ENCODE results near the gene STEAP4. TPM values are rescaled to one million over a fixed set of nuclear protein-coding genes. Genes with fewer than 3 reads are reported as not detected.

The STEAP4 gene
- total RNA-seq, 1 experiment from 2014 or later = not detected

DNA sequence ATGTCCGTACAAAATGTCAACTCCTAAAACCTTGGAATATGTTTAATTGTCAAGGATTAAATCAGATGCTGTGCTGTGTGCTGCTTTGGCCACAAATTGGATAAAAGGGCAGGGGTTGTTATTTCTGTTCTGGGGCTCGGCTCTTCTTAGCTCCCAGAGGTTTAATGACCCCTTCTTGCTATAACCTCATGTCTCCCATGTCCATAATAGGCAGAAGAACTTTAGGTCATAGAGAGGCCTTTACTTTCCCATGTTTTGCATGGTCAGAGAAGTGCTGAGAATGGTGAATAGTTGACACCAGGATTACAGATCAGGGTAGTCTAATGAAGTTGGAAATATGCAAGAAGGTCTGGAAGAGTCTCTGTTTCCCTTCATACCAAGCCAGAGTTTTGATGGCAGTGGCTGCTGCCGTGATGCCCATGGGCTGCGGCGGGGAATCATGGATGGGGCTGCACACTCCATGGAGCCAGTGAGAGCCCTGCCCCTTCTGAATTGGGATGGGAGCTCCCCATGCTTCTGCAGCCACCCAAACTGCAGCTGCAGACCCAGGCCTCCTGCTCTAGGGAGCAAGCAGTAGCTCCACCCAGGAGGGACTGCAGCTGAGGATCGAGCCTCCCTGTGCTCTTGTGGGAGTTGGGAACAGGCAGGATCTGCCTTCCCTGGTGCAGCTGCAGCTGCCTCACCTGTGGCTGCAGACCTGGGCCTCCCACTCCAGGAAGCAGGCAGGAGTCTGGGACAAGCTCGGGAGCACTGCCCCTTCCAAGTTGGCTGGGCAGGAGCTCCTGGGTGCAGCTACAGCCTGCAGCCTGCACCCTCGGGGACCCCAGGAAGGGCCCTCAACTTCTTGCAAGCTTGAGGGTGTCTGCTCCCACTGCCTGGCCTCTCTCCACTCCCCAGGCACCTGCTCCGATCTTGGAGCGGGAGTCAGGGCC lies 23.1 kb upstream of the STEAP4 start:
- H4K8ac ChIP-seq (replicated peaks; ENCODE audit: insufficient read length, low read depth, low read length) = no peak overlapping the region
- H2BK120ac ChIP-seq (ENCODE audit: low read depth, low read length, poor library complexity, severe bottlenecking) = no peak overlapping the region
- WGBS (ENCODE audit: extremely low coverage, insufficient read length, low lambda C conversion rate) = no CpG with 5 or more reads among the region's 10 CpGs
- no peak overlapping the region for H3K14ac ChIP-seq (ENCODE audit: insufficient read depth, low read length)
- H2BK5ac ChIP-seq (ENCODE audit: insufficient read length, low read length) = no peak overlapping the region
- no peak overlapping the region for H3K4me3 Mint-ChIP-seq
- no peaks in the 10 kb centered on the region for H3K79me1 ChIP-seq (ENCODE audit: insufficient read depth, low read depth, low read length, poor library complexity, severe bottlenecking)
- H4K91ac ChIP-seq (ENCODE audit: insufficient read length, low read depth, low read length) = no peak overlapping the region
- no peaks in the 10 kb centered on the region for H4K20me1 ChIP-seq (ENCODE audit: control insufficient read depth, insufficient read depth, insufficient read length)
- no peak overlapping the region for H3K27ac Mint-ChIP-seq
- no peak for TF ChIP-seq CTCF (conservative IDR thresholded peaks at IDR 0.05)
- H2AFZ ChIP-seq (ENCODE audit: low read length) = no peak overlapping the region
- no peak overlapping the region for H3K56ac ChIP-seq (ENCODE audit: insufficient read length, low read depth, low read length)
- no peaks in the 10 kb centered on the region for H3K27me3 ChIP-seq (ENCODE audit: insufficient read depth, low read length)
- DNase-seq = no peak
- no peak overlapping the region for H3K4ac ChIP-seq (ENCODE audit: low read depth, low read length)
- no peak overlapping the region for H2BK15ac ChIP-seq (ENCODE audit: low read depth, low read length)
- no peaks in the 10 kb centered on the region for H3K4me1 Mint-ChIP-seq
- H3K4me2 ChIP-seq (ENCODE audit: insufficient read depth, insufficient read length, low read length) = no peak overlapping the region
- H2BK12ac ChIP-seq (ENCODE audit: insufficient read length, low read depth, low read length) = no peak overlapping the region
- peaks cover 0 to 4% of the 10 kb centered on the region in 2 experiments; a peak in 4 of 5 replicates for H3K9me3 Mint-ChIP-seq
- H3T11ph ChIP-seq (ENCODE audit: low read length) = no peak overlapping the region
- H3K79me2 ChIP-seq (ENCODE audit: insufficient read depth, low read length) = no peaks in the 10 kb centered on the region
- no peak overlapping the region for H3K27ac ChIP-seq (ENCODE audit: insufficient read length, low read depth, low read length)
- H3K36me3 Mint-ChIP-seq (ENCODE audit: insufficient read depth in 1 of 3, low read depth in 3 of 3) = no peaks in the 10 kb centered on the region
- H3K23ac ChIP-seq (ENCODE audit: insufficient read length, low read depth, low read length) = no peak overlapping the region
- H2BK20ac ChIP-seq (ENCODE audit: low read depth, low read length, poor library complexity, severe bottlenecking) = no peak overlapping the region
- H3K9me3 ChIP-seq (ENCODE audit: control insufficient read depth, low read depth, low read length) = no peaks in the 10 kb centered on the region
- H3K23me2 ChIP-seq (ENCODE audit: insufficient read length, low read depth, low read length, poor library complexity, severe bottlenecking) = no peaks in the 10 kb centered on the region
- H3K9ac ChIP-seq (ENCODE audit: extremely low read depth, insufficient read length, low read length) = no peak overlapping the region
- H3K27me3 Mint-ChIP-seq (ENCODE audit: low read depth) = no peaks in the 10 kb centered on the region
- H4K5ac ChIP-seq (ENCODE audit: insufficient read length, low read depth, low read length) = no peak overlapping the region
- no peak overlapping the region for H3K18ac ChIP-seq (ENCODE audit: insufficient read length, low read depth, low read length)
- no peak overlapping the region for H2AK5ac ChIP-seq (ENCODE audit: insufficient read length, low read length)
- H3K4me1 ChIP-seq (ENCODE audit: insufficient read depth, low read length) = no peaks in the 10 kb centered on the region
